Upper lobe of left lung (tissue), 6 donors: ENCODE data around the gene GADL1. TPM values are rescaled to one million over a fixed set of nuclear protein-coding genes. Genes with fewer than 3 reads are reported as not detected.

Source experiments
- ATAC-seq, 2 donors: fragments of 200-7000 bp; cut with Tn5 transposase; one replicate each; pipeline ENCODE4 v1.9.1; 2022; ENCODE audit warnings: mild to moderate bottlenecking in 2 of 2, moderate library complexity in 2 of 2; ENCODE audit not compliant: low FRiP score in 2 of 2
- DNase-seq, 2 donors: peaks; one replicate each; pipeline ENCODE4 v3.0.0-alpha.2; 2019 to 2020
- H3K27ac ChIP-seq, 4 donors: fragments of 200-600 bp; sonication (generic); one replicate each; pipeline ENCODE4 v1.5.1; 2016 to 2019
- H3K27me3 ChIP-seq, 4 donors: fragments of 200-600 bp; sonication (generic); one replicate each; pipeline ENCODE4 v1.5.1; 2017 to 2019
- H3K36me3 ChIP-seq, 4 donors: fragments of 200-600 bp; sonication (generic); one replicate each; pipeline ENCODE4 v1.5.1; 2016 to 2019
- H3K4me1 ChIP-seq, 4 donors: fragments of 200-600 bp; sonication (generic); one replicate each; pipeline ENCODE4 v1.5.1; 2018 to 2019
- H3K4me3 ChIP-seq, 4 donors: fragments of 200-600 bp; sonication (generic); one replicate each; pipeline ENCODE4 v1.5.1; 2017 to 2019; ENCODE audit warnings: mild to moderate bottlenecking in 2 of 4, moderate library complexity in 1 of 4
- H3K9me3 ChIP-seq, 4 donors: fragments of 200-600 bp; sonication (generic); one replicate each; pipeline ENCODE4 v1.5.1; 2018 to 2019
- EP300 ChIP-seq, 4 donors: sonication (generic); formaldehyde crosslinking; IDR thresholded peaks; one replicate each; pipeline ENCODE4 v1.5.1; 2017; ENCODE audit warnings: antibody characterized with exemption in 4 of 4, control low read depth in 2 of 4
- POLR2A ChIP-seq, 4 donors: fragments of 450-650 bp; IDR thresholded peaks; one replicate each; pipeline ENCODE4 v1.5.1; 2016 to 2017; ENCODE audit warnings: antibody characterized with exemption in 4 of 4, mild to moderate bottlenecking in 2 of 4
- POLR2AphosphoS5 ChIP-seq, 2 donors: sonication (generic); formaldehyde crosslinking; IDR thresholded peaks; one replicate each; pipeline ENCODE4 v1.5.1; 2017; ENCODE audit warnings: antibody characterized with exemption in 2 of 2
- WGBS, 2 donors: methylation state at CpG; one replicate each; pipeline ENCODE4 v1.1.5; 2017 to 2018; 5-methylcytosine and 5-hydroxymethylcytosine counted together
- total RNA-seq, 6 donors: library from RNA; depleted of rRNA in 4 of 6; stranded (reverse); fragments of >200 nt in 4 of 6; gene quantifications; one replicate each; pipeline versions ENCODE4 v1.1.0 to v1.2.1, GENCODE V29; 2016 to 2021
- TF ChIP-seq, protein P1 (sequence below), 6 experiments: fragments of 450-650 bp in 4 of 6; fragments of 200-600 bp in 2 of 6; sonication (generic) in 2 of 6; IDR thresholded peaks; one replicate each; pipeline ENCODE4 v1.5.1; 2016 to 2019; ENCODE audit warnings: antibody characterized with exemption in 6 of 6
- donor health status: DM: no; HTN: no; CAD: no; lungs with moderate emphysema.
- donor health status: DM: no; HTN: yes; CAD: no; lungs with severe emphysema.

GADL1 gene
- total RNA-seq, 6 donors from 2014 or later, result 0.07 TPM; not detected in 5

DNA sequence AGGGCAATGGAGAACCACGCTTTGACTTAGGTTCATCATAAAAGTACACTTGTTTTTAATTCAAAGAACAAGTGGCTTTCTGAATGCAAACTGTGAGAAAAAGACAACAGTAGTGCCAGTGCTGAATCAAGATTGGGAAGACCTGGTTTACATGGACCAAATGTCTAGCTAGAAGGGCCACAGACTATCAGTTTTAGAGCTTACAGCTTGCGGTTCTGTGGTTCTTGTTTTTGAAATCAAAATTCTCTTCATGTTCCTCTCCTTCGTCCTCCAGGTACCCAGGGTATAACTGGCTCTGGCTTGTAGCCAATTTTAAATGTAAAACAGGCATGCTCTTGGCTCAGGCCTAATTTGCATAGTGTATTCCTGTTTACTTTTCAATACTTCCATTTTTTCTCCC is 163.5 kb downstream of the GADL1 start:
- H3K36me3 ChIP-seq, result no peaks in the 10 kb centered on the region
- DNase-seq, result no peak
- no peaks in the 10 kb centered on the region for H3K4me1 ChIP-seq
- H3K27ac ChIP-seq, result no peak overlapping the region
- no peaks in the 10 kb centered on the region for H3K27me3 ChIP-seq
- 82 to 86% methylated on average over 3 of the region's 3 CpGs for WGBS, 2 donors
- TF ChIP-seq POLR2A (IDR thresholded peaks at IDR 0.05), result no peak
- no peak for TF ChIP-seq EP300 (IDR thresholded peaks at IDR 0.05)
- TF ChIP-seq POLR2AphosphoS5 (IDR thresholded peaks at IDR 0.05), result no peak
- H3K9me3 ChIP-seq, result no peaks in the 10 kb centered on the region
- ATAC-seq, result no peak
- H3K4me3 ChIP-seq, result no peak overlapping the region

DNA sequence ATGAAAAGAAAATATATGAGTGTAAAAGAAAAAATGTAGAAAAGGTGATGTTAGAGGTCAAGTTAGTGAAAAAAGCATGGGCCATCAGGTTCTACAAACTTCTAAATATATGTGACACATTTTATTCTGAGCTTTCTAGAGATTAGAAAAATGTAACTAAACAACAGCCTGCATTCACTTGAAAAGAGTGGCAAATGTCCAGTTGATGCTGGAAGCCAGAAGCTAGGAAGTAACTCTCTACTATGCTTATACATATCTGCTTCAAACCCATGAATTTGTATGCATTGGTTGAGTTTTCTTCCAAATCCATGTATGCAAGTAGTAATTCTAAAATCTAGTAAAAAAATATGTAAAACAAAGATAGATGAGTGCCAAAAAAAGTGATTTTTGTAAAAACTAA is 164.5 kb downstream of the GADL1 start:
- Histone ChIP-seq H3K36me3 (no peaks in the 10 kb centered on the region), H3K4me1 (no peaks in the 10 kb centered on the region), H3K27me3 (no peaks in the 10 kb centered on the region), H3K4me3 (no peak overlapping the region), H3K9me3 (no peaks in the 10 kb centered on the region), H3K27ac (no peak overlapping the region)
- no peak for ATAC-seq
- DNase-seq, result no peak
- no peak for TF ChIP-seq POLR2A (IDR thresholded peaks at IDR 0.05)
- TF ChIP-seq, protein P1, sequence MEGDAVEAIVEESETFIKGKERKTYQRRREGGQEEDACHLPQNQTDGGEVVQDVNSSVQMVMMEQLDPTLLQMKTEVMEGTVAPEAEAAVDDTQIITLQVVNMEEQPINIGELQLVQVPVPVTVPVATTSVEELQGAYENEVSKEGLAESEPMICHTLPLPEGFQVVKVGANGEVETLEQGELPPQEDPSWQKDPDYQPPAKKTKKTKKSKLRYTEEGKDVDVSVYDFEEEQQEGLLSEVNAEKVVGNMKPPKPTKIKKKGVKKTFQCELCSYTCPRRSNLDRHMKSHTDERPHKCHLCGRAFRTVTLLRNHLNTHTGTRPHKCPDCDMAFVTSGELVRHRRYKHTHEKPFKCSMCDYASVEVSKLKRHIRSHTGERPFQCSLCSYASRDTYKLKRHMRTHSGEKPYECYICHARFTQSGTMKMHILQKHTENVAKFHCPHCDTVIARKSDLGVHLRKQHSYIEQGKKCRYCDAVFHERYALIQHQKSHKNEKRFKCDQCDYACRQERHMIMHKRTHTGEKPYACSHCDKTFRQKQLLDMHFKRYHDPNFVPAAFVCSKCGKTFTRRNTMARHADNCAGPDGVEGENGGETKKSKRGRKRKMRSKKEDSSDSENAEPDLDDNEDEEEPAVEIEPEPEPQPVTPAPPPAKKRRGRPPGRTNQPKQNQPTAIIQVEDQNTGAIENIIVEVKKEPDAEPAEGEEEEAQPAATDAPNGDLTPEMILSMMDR (IDR thresholded peaks at IDR 0.05), result no peak
- no peak for TF ChIP-seq EP300 (IDR thresholded peaks at IDR 0.05)
- TF ChIP-seq POLR2AphosphoS5 (IDR thresholded peaks at IDR 0.05), result no peak

DNA sequence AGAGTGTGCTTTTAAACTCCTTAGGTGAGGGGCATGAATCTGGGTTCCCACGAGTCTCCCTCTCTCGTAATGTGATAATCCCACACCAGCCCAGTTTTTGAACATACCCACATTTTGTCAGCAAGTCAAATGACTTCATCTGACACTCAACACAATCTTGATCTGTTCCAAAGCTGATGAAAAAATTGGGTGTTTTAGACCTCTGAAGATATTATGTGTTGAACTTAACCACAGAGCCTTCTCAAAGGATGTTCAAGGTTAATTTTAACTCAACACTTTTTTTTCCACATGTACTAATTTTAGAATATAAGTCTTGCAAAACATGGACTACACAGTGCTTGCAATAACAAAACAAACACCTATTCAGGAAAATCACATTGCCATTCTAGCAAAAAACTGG is 164.9 kb downstream of the GADL1 start:
- H3K36me3 ChIP-seq, result no peaks in the 10 kb centered on the region
- no peaks in the 10 kb centered on the region for H3K9me3 ChIP-seq
- no peaks in the 10 kb centered on the region for H3K27me3 ChIP-seq
- DNase-seq (no peak), ATAC-seq (no peak)
- 78 to 87% methylated on average over 2 of the region's 2 CpGs for WGBS, 2 donors
- H3K27ac ChIP-seq, result no peak overlapping the region
- H3K4me3 ChIP-seq, result no peak overlapping the region
- no peak for TF ChIP-seq POLR2AphosphoS5 (IDR thresholded peaks at IDR 0.05)
- TF ChIP-seq EP300 (IDR thresholded peaks at IDR 0.05), result no peak
- TF ChIP-seq POLR2A (IDR thresholded peaks at IDR 0.05), result no peak
- TF ChIP-seq, protein P1 (IDR thresholded peaks at IDR 0.05), result no peak
- no peaks in the 10 kb centered on the region for H3K4me1 ChIP-seq

DNA sequence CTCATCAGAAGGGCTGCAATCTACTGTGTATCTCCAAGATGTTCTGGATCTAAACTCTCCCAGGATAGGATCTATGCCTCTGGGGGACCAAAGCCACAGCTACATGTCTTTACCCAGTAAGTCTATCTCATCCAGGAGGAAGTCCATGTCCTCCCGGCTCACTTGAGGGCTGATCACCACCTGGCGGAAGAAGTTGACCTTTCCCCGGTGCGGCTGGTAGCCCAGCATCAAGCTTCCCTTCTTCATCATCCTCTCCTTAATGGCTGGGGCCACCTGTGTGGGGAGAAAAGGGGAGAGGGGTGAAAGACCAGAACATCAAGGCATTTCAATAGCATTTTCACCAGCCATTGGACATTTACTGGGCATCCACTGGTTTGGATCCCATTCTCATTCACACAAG is 166.3 kb downstream of the GADL1 start:
- Histone ChIP-seq H3K4me3 (no peak overlapping the region), H3K9me3 (no peaks in the 10 kb centered on the region), H3K27ac (no peak overlapping the region), H3K27me3 (no peaks in the 10 kb centered on the region), H3K4me1 (no peaks in the 10 kb centered on the region), H3K36me3 (no peaks in the 10 kb centered on the region)
- WGBS, 2 donors, result 87 to 97% methylated on average over 3 to 4 of the region's 4 CpGs
- TF ChIP-seq POLR2A (IDR thresholded peaks at IDR 0.05) (no peak), POLR2AphosphoS5 (IDR thresholded peaks at IDR 0.05) (no peak), EP300 (IDR thresholded peaks at IDR 0.05) (no peak)
- TF ChIP-seq, protein P1 (IDR thresholded peaks at IDR 0.05), result no peak
- ATAC-seq (no peak), DNase-seq (no peak)

DNA sequence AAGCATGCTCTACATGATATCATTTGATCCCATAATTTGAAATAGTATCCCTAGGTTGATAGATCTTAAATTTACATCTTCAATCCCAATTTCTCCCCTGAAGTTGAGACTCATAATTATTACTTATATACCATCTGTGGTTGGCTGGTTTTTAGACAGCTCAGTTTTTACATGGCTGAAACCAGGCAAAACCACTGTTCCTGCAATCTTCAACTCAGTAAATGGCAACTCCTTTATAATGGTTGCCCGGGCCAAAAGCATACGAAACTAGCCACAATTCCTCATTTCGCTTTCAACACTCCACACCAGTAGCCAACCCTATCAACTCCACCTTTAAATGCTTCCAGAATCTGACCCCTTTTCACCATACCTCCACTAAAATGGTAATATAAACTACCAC is 169.6 kb downstream of the GADL1 start:
- Histone ChIP-seq H3K36me3 (no peaks in the 10 kb centered on the region), H3K27ac (no peak overlapping the region), H3K4me3 (no peak overlapping the region), H3K9me3 (no peaks in the 10 kb centered on the region), H3K4me1 (peaks cover 0 to 7% (median 5%) of the 10 kb centered on the region in 4 donors), H3K27me3 (no peaks in the 10 kb centered on the region)
- 93 to 96% methylated on average over 3 of the region's 3 CpGs for WGBS, 2 donors
- TF ChIP-seq POLR2AphosphoS5 (IDR thresholded peaks at IDR 0.05), result no peak
- ATAC-seq (no peak), DNase-seq (no peak)

DNA sequence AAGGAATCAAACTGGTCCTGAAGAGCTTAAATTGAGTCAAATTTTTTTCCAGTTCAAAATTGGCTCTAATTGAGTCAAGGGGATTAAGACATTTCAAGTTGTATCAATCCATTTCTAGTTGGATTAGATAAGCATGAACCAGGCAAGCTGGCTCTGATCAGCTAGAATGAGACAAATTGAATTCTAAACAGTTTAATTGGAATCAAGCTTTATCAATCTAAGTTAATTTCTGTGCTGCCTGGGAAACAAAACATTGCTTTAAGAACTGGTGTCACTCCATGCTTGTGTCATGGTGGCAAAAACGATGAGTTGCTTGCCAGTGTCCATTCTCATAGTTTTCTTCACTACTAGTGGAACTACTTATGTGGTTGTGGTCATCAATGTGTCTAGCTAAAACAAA is 171.2 kb downstream of the GADL1 start:
- no peaks in the 10 kb centered on the region for H3K27me3 ChIP-seq
- no peak overlapping the region for H3K27ac ChIP-seq
- no peaks in the 10 kb centered on the region for H3K9me3 ChIP-seq
- DNase-seq (no peak), ATAC-seq (no peak)
- H3K36me3 ChIP-seq, result no peaks in the 10 kb centered on the region
- no peak overlapping the region for H3K4me3 ChIP-seq
- peaks cover 0 to 7% (median 5%) of the 10 kb centered on the region in 4 donors for H3K4me1 ChIP-seq
- WGBS, 2 donors, result 88 to 91% methylated on average over 1 of the region's 1 CpG
- TF ChIP-seq, protein P1 (IDR thresholded peaks at IDR 0.05), result no peak
